CD14-positive monocyte (primary cell): ENCODE data around the gene SMAD3. TPM values are rescaled to one million over a fixed set of nuclear protein-coding genes. Genes with fewer than 3 reads are reported as not detected.

Experiments
- DNase-seq, 3 donors: peaks; one replicate each; pipeline ENCODE4 v3.0.0-alpha.2; 2011 to 2022
- H2AFZ ChIP-seq: 2 replicates; pipeline ENCODE4 v1.6.0; 2012; ENCODE audit warnings: mild to moderate bottlenecking, low read depth, low read length, inconsistent platforms; ENCODE audit not compliant: insufficient read depth, poor library complexity, severe bottlenecking
- H3K27ac ChIP-seq, 2 donors: 1 replicate in 1 of 2; 2 replicates in 1 of 2; pipeline ENCODE4 v1.5.1; 2012 to 2013; ENCODE audit warnings: low read length in 2 of 2, control low read depth in 1 of 2, inconsistent platforms in 1 of 2, low read depth in 1 of 2, mild to moderate bottlenecking in 1 of 2
- H3K27me3 ChIP-seq, 2 donors: one replicate each; pipeline versions ENCODE4 v1.6.0 to v1.6.1; 2011 to 2013; ENCODE audit warnings: low read length in 2 of 2; ENCODE audit not compliant: control insufficient read depth in 2 of 2, insufficient read depth in 2 of 2
- H3K36me3 ChIP-seq, 2 donors: replicated peaks in 1 of 2; 1 replicate in 1 of 2; 2 replicates in 1 of 2; pipeline versions ENCODE4 v1.5.1 to v1.6.1; 2012 to 2013; ENCODE audit warnings: low read length in 2 of 2, control low read depth in 1 of 2, inconsistent platforms in 1 of 2, mild to moderate bottlenecking in 1 of 2; ENCODE audit not compliant: insufficient read depth in 2 of 2, control insufficient read depth in 1 of 2
- H3K4me1 ChIP-seq, 2 donors: 1 replicate in 1 of 2; 2 replicates in 1 of 2; pipeline versions ENCODE4 v1.5.1 to v1.6.1; 2012 to 2013; ENCODE audit warnings: low read length in 2 of 2, control low read depth in 1 of 2, inconsistent platforms in 1 of 2, mild to moderate bottlenecking in 1 of 2, moderate library complexity in 1 of 2; ENCODE audit not compliant: insufficient read depth in 2 of 2, control insufficient read depth in 1 of 2
- H3K4me2 ChIP-seq: replicated peaks from 2 replicates; pipeline ENCODE3; 2012; ENCODE audit warnings: low read length, moderate library complexity, mild to moderate bottlenecking; ENCODE audit not compliant: poor library complexity, severe bottlenecking; ENCODE audit errors: extremely low read depth
- H3K4me3 ChIP-seq, 3 experiments: fragments of 200-600 bp in 1 of 3; sonication (generic) in 1 of 3; replicated peaks in 1 of 3; 1 replicate in 2 of 3; 2 replicates in 1 of 3; pipeline ENCODE4 v1.5.1; 2011 to 2013; ENCODE audit warnings: low read length in 3 of 3, mild to moderate bottlenecking in 3 of 3, control low read depth in 2 of 3, low read depth in 2 of 3, inconsistent platforms in 1 of 3, moderate library complexity in 1 of 3
- H3K79me2 ChIP-seq: 2 replicates; pipeline ENCODE4 v1.6.0; 2012; ENCODE audit warnings: mild to moderate bottlenecking, control low read depth, inconsistent platforms, low read length, moderate library complexity; ENCODE audit not compliant: insufficient read depth
- H3K9ac ChIP-seq: 2 replicates; pipeline ENCODE4 v1.6.0; 2017; ENCODE audit warnings: low read length, mild to moderate bottlenecking; ENCODE audit not compliant: insufficient read depth, poor library complexity, severe bottlenecking
- H3K9me3 ChIP-seq, 2 donors: replicated peaks in 1 of 2; 1 replicate in 1 of 2; 2 replicates in 1 of 2; pipeline versions ENCODE4 v1.5.1 to v1.6.1; 2012 to 2013; ENCODE audit warnings: low read length in 2 of 2, control low read depth in 1 of 2; ENCODE audit not compliant: control insufficient read depth in 1 of 2, insufficient read depth in 1 of 2
- H4K20me1 ChIP-seq: 2 replicates; pipeline ENCODE4 v1.6.0; 2012; ENCODE audit warnings: mild to moderate bottlenecking, low read length, control low read depth, moderate library complexity; ENCODE audit not compliant: insufficient read depth
- H3K27ac Mint-ChIP-seq, 7 donors: one replicate each; pipeline ENCODE4 v1.8.0; 2020; ENCODE audit warnings: mild to moderate bottlenecking in 7 of 7, mixed read lengths in 7 of 7, moderate library complexity in 6 of 7, inconsistent platforms in 2 of 7
- H3K27me3 Mint-ChIP-seq, 3 donors: one replicate each; pipeline ENCODE4 v1.8.0; 2021 to 2022; ENCODE audit warnings: low read depth in 3 of 3, mild to moderate bottlenecking in 3 of 3, mixed read lengths in 3 of 3, moderate library complexity in 3 of 3, inconsistent platforms in 1 of 3
- H3K36me3 Mint-ChIP-seq, 2 donors: one replicate each; pipeline ENCODE4 v1.8.0; 2020; ENCODE audit warnings: mixed read lengths in 2 of 2, inconsistent platforms in 1 of 2, mild to moderate bottlenecking in 1 of 2
- H3K4me1 Mint-ChIP-seq: one replicate; pipeline ENCODE4 v1.8.0; 2020; ENCODE audit warnings: mild to moderate bottlenecking, mixed read lengths
- H3K4me3 Mint-ChIP-seq, 2 donors: one replicate each; pipeline ENCODE4 v1.8.0; 2020; ENCODE audit warnings: mild to moderate bottlenecking in 2 of 2, mixed read lengths in 2 of 2, moderate library complexity in 1 of 2
- H3K9me3 Mint-ChIP-seq, 7 donors: one replicate each; pipeline ENCODE4 v1.8.0; 2020 to 2022; ENCODE audit warnings: mixed read lengths in 7 of 7, mild to moderate bottlenecking in 6 of 7, moderate library complexity in 6 of 7, inconsistent platforms in 2 of 7
- WGBS: methylation state at CpG from one replicate; pipeline ENCODE4 v1.1.5; 2013; ENCODE audit warnings: missing lambda C conversion rate; ENCODE audit not compliant: insufficient coverage; 5-methylcytosine and 5-hydroxymethylcytosine counted together
- intact Hi-C, 2 donors: fragments of 100-400 bp; cut with micrococcal nuclease; formaldehyde crosslinking; loops; one replicate each; pipeline versions ENCODE4 v1.15.0 to v1.15.1; 2023
- polyA plus RNA-seq, 3 donors: library from polyadenylated mRNA; depleted of rRNA in 1 of 3; unstranded in 2 of 3; stranded (reverse) in 1 of 3; fragments of 300-500 nt in 2 of 3; fragments of >200 nt in 1 of 3; fragmentation: Illumina TruSeq in 2 of 3; gene quantifications; 1 replicate in 2 of 3; 2 replicates in 1 of 3; pipeline ENCODE4 v1.2.3, GENCODE V29; 2012 to 2021
- TF ChIP-seq, protein P1 (sequence below): fragments of 200-600 bp; IDR thresholded peaks from one replicate; pipeline ENCODE4 v1.8.0; 2022; ENCODE audit warnings: antibody characterized with exemption, mild to moderate bottlenecking

Gene SMAD3
- polyA plus RNA-seq, 3 donors, result 4.4 to 41.7 (median 5.4) TPM

DNA sequence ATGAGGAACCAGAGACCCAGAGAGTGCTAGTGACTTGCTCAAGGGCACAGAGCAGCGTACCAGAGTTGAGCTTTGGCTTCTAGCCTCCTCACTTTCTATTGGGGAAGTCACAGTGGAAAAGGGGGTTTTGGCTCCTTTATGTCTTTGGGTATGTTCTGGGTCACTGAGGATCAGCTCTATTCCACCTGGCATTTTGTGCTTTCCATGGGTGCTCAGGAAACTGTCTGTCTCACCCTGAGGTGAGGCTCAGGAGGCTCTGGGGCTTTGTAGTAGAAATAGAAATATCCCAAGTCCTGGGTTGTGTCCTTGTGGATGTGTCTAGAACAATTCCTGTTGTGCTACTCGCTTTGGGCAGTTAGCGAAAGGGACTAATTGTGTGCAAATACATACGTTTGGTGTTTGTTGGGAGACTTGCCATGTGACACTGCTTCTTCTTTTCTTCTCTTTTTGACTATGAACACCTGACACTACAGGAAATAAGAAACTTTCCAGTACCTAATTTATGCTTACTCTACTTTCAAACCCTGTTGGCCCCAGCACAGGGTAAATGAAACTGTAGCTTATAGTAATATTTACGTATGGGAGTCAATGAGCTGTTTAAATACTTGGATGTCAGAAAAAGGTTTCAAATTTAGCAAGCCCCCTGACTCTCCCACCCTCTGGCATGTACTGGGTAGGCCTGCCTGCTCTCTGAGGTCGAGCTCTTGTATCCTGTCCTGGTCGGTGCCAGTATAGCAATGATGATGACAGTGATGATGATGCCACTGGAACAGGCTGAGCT is 35.6 kb downstream of the SMAD3 start:
- intact Hi-C loops, result loop anchor here (2.0 to 5.0 kb wide), 2 partner anchors 34 to 36 kb away; partner anchors contain the start of gene SMAD3 (in 2 of the 2)
- Mint-ChIP-seq H3K27ac (no peak overlapping the region), H3K36me3 (peaks cover 35 to 51% of the 10 kb centered on the region in 2 donors)

DNA sequence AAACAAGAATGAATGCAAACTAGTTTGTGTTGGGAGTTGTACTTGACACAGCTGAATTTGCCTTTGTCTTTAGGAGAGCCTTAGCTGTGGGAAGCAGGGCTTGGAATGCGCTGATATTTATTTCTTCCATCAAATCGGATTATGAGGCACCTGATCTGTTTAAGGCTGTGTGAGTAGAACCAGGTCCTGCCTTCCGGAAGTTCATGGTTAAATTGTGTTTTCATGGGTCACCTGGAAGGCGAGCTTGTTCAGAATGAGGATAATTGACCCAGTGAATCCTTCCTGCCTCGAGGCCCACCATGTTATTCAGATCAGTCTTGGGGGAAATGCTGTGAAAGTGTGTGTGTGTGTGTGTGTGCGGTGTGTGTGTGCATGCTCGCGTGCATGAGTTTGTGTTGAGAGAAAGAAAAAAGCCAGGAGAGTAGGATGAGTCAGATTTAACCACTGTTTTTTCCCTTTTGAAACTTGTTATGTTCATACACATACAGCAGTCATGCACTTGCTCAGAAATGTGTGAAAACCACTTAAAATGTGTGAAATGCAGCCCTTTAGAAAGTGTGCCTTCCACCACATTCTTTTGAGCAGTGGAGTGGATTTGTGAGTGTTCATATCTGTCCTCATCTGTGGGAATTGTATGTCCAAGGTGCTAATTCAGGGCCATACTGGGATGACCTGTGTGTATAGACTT is 36.7 kb downstream of the SMAD3 start:
- H3K4me1 ChIP-seq, result peaks cover 81 to 87% of the 10 kb centered on the region in 2 donors
- TF ChIP-seq, protein P1, sequence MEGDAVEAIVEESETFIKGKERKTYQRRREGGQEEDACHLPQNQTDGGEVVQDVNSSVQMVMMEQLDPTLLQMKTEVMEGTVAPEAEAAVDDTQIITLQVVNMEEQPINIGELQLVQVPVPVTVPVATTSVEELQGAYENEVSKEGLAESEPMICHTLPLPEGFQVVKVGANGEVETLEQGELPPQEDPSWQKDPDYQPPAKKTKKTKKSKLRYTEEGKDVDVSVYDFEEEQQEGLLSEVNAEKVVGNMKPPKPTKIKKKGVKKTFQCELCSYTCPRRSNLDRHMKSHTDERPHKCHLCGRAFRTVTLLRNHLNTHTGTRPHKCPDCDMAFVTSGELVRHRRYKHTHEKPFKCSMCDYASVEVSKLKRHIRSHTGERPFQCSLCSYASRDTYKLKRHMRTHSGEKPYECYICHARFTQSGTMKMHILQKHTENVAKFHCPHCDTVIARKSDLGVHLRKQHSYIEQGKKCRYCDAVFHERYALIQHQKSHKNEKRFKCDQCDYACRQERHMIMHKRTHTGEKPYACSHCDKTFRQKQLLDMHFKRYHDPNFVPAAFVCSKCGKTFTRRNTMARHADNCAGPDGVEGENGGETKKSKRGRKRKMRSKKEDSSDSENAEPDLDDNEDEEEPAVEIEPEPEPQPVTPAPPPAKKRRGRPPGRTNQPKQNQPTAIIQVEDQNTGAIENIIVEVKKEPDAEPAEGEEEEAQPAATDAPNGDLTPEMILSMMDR, result no peak
- no peak overlapping the region for H3K4me3 ChIP-seq
- no peaks in the 10 kb centered on the region for H4K20me1 ChIP-seq
- Mint-ChIP-seq H3K27ac (no peak overlapping the region), H3K36me3 (peaks cover 36 to 53% of the 10 kb centered on the region in 2 donors), H3K9me3 (no peaks in the 10 kb centered on the region), H3K27me3 (peaks cover 0 to 3% (median 3%) of the 10 kb centered on the region in 3 donors), H3K4me1 (peaks cover 29% of the 10 kb centered on the region), H3K4me3 (no peak overlapping the region)
- no peak overlapping the region for H3K4me2 ChIP-seq
- H3K9me3 ChIP-seq, result no peaks in the 10 kb centered on the region
- 32% methylated on average over 5 of the region's 8 CpGs for WGBS
- peak overlapping the region in 1 of 2 donors; percentile 73 for H3K27ac ChIP-seq
- peaks cover 0 to 5% of the 10 kb centered on the region in 2 donors for H3K36me3 ChIP-seq
- H3K27me3 ChIP-seq, result no peaks in the 10 kb centered on the region
- H3K9ac ChIP-seq, result no peak overlapping the region
- intact Hi-C loops, result loop anchor here (2.0 to 5.0 kb wide), 2 partner anchors 35 to 37 kb away; partner anchors contain the start of gene SMAD3 (in 2 of the 2)
- peaks cover 91% of the 10 kb centered on the region for H3K79me2 ChIP-seq
- DNase-seq, result peak in 2 of 3 donors; percentile 72 to 81
- H2AFZ ChIP-seq, result no peak overlapping the region

More for the DNA sequence above, 35.6 kb downstream of the SMAD3 start:
- peak in 2 of 3 donors; percentile 78 to 91 for DNase-seq
- Mint-ChIP-seq H3K4me1 (peaks cover 37% of the 10 kb centered on the region), H3K4me3 (no peak overlapping the region), H3K27me3 (peaks cover 0 to 3% (median 3%) of the 10 kb centered on the region in 3 donors), H3K9me3 (no peaks in the 10 kb centered on the region)
- H2AFZ ChIP-seq, result no peak overlapping the region
- peaks cover 0 to 7% of the 10 kb centered on the region in 2 donors for H3K36me3 ChIP-seq
- no peak overlapping the region for H3K4me3 ChIP-seq
- WGBS, result 0% methylated on average over 2 of the region's 7 CpGs
- H4K20me1 ChIP-seq, result no peaks in the 10 kb centered on the region
- TF ChIP-seq, protein P1, result no peak
- H3K4me1 ChIP-seq, result peaks cover 71 to 82% of the 10 kb centered on the region in 2 donors
- H3K27me3 ChIP-seq, result no peaks in the 10 kb centered on the region
- peaks cover 89% of the 10 kb centered on the region for H3K79me2 ChIP-seq
- peak overlapping the region in 1 of 2 donors; percentile 73 for H3K27ac ChIP-seq
- H3K9ac ChIP-seq, result no peak overlapping the region
- H3K9me3 ChIP-seq, result no peaks in the 10 kb centered on the region
- H3K4me2 ChIP-seq, result no peak overlapping the region
